ENCODE results near the gene STAB2.

The STAB2 gene, protein sequence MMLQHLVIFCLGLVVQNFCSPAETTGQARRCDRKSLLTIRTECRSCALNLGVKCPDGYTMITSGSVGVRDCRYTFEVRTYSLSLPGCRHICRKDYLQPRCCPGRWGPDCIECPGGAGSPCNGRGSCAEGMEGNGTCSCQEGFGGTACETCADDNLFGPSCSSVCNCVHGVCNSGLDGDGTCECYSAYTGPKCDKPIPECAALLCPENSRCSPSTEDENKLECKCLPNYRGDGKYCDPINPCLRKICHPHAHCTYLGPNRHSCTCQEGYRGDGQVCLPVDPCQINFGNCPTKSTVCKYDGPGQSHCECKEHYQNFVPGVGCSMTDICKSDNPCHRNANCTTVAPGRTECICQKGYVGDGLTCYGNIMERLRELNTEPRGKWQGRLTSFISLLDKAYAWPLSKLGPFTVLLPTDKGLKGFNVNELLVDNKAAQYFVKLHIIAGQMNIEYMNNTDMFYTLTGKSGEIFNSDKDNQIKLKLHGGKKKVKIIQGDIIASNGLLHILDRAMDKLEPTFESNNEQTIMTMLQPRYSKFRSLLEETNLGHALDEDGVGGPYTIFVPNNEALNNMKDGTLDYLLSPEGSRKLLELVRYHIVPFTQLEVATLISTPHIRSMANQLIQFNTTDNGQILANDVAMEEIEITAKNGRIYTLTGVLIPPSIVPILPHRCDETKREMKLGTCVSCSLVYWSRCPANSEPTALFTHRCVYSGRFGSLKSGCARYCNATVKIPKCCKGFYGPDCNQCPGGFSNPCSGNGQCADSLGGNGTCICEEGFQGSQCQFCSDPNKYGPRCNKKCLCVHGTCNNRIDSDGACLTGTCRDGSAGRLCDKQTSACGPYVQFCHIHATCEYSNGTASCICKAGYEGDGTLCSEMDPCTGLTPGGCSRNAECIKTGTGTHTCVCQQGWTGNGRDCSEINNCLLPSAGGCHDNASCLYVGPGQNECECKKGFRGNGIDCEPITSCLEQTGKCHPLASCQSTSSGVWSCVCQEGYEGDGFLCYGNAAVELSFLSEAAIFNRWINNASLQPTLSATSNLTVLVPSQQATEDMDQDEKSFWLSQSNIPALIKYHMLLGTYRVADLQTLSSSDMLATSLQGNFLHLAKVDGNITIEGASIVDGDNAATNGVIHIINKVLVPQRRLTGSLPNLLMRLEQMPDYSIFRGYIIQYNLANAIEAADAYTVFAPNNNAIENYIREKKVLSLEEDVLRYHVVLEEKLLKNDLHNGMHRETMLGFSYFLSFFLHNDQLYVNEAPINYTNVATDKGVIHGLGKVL (N-terminal part only)

DNA sequence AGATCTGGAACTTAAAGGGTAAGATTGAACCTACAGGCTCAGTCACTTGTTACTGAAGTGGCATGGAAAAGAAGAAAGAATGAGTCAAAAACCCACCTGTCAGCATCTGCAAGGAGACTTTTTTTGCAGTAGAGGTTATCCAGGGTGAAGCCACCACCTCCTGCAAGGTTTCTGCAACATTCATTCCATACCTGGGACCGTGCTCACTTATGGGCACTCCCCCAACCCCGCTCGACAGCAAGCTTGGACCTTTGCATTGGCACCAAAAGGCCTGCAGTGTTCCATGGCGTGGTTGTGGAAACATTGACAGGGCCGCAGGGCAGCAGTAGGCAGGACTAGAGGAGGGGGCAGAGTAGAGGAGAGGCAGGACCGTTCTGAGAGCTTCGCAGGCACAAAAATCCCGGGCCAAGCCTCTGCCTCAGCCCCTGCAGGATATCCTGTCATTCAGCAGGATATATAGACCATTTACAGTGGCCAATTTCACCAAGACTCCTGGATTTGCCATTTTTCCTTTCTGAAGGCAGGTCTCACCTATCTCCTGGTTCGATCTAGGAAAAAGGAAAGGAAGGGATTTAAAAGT is at the start of gene STAB2:
Gene STAB2 (plus strand): TSS at position 483 of the 580 bp plus-strand sequence. CDS start 204 bp downstream, outside the sequence.
- Mint-ChIP-seq H3K27me3 (peaks cover 7% of the 10 kb centered on the region), H3K4me1 (ENCODE audit: low read depth) (no peaks in the 10 kb centered on the region), H3K27ac (no peak within 1 kb of the TSS), H3K4me3 (no peak within 1 kb of the TSS), H3K9me3 (no peaks in the 10 kb centered on the region), H3K36me3 (ENCODE audit: low read depth) (no peaks in the 10 kb centered on the region)

DNA sequence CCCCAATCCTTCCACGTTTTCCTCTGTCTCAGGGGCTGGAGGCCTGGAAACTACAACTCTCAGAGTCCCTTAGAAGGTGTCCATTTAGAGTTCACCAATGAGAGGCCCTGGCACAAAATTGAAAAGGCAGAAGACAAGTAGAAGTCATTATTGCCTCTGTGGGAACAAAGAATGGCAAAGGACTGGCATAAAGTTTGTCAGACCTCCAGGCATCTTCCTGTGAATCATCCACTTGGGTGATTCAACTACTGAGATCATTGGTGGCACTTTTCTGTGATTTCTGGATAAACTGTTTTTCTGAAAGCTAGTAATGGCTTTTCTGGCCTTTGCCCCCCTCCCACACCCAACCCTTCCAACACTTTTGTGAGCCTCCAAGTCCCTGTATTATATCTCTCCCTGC is 48.7 kb upstream of the STAB2 start:
- Mint-ChIP-seq H3K36me3 (ENCODE audit: low read depth) (no peaks in the 10 kb centered on the region), H3K4me1 (ENCODE audit: low read depth) (peaks cover 4% of the 10 kb centered on the region), H3K27ac (no peak overlapping the region), H3K27me3 (peaks cover 5% of the 10 kb centered on the region), H3K9me3 (no peaks in the 10 kb centered on the region), H3K4me3 (no peak overlapping the region)

DNA sequence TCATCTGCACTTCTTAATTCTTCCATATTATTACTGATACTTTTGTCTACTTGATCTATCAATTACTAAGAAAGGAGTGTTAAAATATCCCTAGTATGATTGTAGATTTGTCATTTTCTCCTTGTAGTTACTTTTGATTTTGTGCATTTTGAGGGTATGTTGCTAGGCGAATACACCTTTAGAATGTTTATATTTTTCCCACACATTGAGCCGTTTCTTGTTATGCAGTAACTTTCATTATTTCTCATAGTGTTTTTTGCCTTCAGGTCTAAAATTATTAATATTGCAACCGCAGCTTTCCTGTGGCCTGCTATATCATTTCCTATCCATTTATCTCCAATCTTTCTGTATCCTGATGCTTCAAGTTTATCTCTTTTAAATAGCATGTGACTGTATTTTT is 46.8 kb upstream of the STAB2 start:
- Mint-ChIP-seq H3K36me3 (ENCODE audit: low read depth) (no peaks in the 10 kb centered on the region), H3K9me3 (no peaks in the 10 kb centered on the region), H3K27me3 (peaks cover 8% of the 10 kb centered on the region), H3K4me3 (no peak overlapping the region), H3K4me1 (ENCODE audit: low read depth) (peaks cover 4% of the 10 kb centered on the region), H3K27ac (no peak overlapping the region)

DNA sequence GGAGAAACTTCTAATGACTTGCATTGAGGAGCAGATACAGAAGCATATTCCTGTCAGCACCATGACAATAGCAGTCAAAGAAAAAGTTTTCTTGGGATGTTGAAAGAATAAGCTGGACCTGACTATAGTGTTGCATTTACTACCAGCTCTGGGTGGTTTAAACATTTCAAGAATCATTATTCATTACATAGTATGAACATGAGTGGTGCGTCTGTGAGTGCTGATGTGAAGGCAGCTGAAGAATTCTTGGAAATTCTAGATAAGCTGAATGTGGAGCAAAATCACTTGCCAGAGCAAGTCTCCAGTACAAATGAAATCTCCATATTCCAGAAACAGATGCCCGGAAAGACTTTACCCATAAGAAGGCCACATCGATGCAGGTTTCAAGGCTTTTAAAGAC is 45.0 kb upstream of the STAB2 start:
- Mint-ChIP-seq H3K4me3 (no peak overlapping the region), H3K27me3 (peaks cover 23% of the 10 kb centered on the region), H3K9me3 (no peaks in the 10 kb centered on the region), H3K36me3 (ENCODE audit: low read depth) (no peaks in the 10 kb centered on the region), H3K4me1 (ENCODE audit: low read depth) (peaks cover 4% of the 10 kb centered on the region), H3K27ac (no peak overlapping the region)

DNA sequence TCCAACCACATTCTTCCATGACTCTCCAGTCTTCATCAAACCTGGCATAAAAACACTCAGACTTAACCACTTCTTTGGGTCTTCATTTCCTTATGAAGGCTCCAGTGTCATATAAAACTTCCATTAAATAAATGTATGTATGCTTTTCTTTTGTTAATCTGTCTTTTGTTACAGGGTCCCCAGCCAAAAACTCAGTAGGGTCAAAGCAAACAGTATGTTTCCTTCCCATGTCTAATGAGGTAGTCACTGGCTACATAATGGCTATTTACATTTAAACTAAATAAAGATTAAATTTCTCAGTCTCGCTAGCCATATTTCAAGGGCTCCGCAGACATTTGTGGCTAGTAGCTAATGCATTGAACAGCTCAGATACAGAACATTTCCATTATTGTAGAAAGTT is 40.1 kb upstream of the STAB2 start:
- Mint-ChIP-seq H3K27ac (no peak overlapping the region), H3K36me3 (ENCODE audit: low read depth) (no peaks in the 10 kb centered on the region), H3K27me3 (peaks cover 49% of the 10 kb centered on the region), H3K9me3 (no peaks in the 10 kb centered on the region), H3K4me1 (ENCODE audit: low read depth) (peaks cover 6% of the 10 kb centered on the region), H3K4me3 (no peak overlapping the region)

DNA sequence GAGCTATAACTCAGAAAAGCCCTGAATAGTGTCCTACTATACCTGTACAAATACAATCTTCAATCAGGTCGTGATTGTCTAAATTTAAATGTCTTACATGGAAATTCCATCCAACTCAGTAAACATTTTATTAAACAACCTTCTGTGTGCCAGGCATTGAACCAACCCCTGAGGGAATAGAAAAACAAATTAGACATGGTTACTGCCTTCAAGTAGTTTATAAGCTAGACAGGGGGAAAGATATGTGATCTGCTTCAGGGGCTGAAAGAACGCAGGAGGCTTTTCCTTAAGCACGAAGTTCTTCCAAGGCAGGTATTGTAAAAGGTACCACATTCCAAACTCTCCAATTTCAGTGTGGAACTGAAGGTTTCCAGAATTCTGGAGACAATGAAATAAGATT is 39.7 kb upstream of the STAB2 start:
- H3K9me3 Mint-ChIP-seq = no peaks in the 10 kb centered on the region
- peaks cover 53% of the 10 kb centered on the region for H3K27me3 Mint-ChIP-seq
- no peak overlapping the region for H3K27ac Mint-ChIP-seq
- H3K36me3 Mint-ChIP-seq (ENCODE audit: low read depth) = no peaks in the 10 kb centered on the region
- no peak overlapping the region for H3K4me3 Mint-ChIP-seq
- peaks cover 6% of the 10 kb centered on the region for H3K4me1 Mint-ChIP-seq (ENCODE audit: low read depth)

DNA sequence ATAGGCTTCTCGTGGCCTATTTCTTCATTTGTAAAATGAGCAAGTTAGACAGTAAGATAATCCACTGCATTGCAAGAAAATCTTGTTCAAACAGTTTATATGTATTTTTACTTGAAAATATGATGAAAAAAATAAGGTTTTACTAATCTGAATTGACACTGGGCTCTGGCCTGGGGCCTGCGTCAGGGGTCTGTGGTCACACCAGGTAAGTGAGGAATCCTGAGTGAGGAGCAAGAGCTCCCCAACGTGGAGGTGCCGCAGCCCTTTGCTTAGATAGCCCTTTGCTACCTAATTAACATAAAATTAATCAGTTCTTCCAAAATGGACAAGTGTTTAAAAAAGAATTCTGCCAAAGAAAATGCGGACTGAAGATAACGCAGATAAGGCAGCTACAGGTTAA is 39.1 kb upstream of the STAB2 start:
- no peaks in the 10 kb centered on the region for H3K9me3 Mint-ChIP-seq
- no peaks in the 10 kb centered on the region for H3K36me3 Mint-ChIP-seq (ENCODE audit: low read depth)
- no peak overlapping the region for H3K4me3 Mint-ChIP-seq
- peaks cover 57% of the 10 kb centered on the region for H3K27me3 Mint-ChIP-seq
- H3K4me1 Mint-ChIP-seq (ENCODE audit: low read depth) = peaks cover 6% of the 10 kb centered on the region
- H3K27ac Mint-ChIP-seq = no peak overlapping the region

DNA sequence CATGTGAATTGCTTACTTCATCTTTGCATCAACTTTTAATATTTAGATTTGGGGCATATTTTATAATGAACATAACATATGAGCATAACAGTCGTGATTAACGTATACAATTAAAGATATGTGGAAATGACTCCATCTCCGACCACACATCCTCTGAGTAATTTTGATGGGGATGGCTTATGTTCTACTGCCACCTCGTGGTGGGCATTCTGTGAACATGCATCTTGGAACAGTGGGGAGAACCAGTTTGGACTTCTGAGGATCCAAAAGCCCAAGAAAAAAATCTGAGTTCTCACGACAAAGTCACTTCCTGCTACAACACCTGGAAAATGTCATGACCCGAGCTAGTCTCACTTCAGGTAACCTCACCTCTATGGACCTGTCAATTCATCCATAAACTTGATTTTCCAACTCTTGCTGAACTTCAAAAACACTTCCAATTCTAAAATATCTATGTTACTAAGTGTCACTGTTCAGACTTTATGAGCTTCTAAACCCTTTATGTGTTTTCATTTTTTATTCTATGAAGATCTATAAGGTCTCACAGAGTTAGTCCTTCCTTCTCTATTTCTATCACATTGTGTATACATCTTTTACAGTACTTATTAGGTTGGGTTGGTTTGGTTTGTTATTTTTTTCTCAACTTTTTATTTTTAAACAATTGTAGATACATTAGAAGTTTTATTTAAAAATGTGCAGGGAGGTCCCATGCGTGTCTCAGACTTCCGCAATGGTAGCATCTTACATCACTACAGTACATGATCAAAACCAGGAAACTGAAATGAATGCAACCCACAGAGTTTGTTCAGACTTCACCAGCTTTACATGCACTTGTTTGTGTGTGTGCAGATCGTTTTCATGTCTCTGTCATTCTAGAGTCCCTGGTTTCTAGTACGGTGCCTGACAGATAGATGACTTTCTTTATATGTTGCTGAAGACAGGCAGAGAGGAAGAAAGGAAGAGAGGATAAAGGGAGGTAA is 38.2 kb upstream of the STAB2 start:
- H3K27me3 Mint-ChIP-seq = peaks cover 64% of the 10 kb centered on the region
- H3K27ac Mint-ChIP-seq = no peak overlapping the region
- H3K4me3 Mint-ChIP-seq = no peak overlapping the region
- no peaks in the 10 kb centered on the region for H3K36me3 Mint-ChIP-seq (ENCODE audit: low read depth)
- peaks cover 6% of the 10 kb centered on the region for H3K4me1 Mint-ChIP-seq (ENCODE audit: low read depth)
- H3K9me3 Mint-ChIP-seq = no peaks in the 10 kb centered on the region

DNA sequence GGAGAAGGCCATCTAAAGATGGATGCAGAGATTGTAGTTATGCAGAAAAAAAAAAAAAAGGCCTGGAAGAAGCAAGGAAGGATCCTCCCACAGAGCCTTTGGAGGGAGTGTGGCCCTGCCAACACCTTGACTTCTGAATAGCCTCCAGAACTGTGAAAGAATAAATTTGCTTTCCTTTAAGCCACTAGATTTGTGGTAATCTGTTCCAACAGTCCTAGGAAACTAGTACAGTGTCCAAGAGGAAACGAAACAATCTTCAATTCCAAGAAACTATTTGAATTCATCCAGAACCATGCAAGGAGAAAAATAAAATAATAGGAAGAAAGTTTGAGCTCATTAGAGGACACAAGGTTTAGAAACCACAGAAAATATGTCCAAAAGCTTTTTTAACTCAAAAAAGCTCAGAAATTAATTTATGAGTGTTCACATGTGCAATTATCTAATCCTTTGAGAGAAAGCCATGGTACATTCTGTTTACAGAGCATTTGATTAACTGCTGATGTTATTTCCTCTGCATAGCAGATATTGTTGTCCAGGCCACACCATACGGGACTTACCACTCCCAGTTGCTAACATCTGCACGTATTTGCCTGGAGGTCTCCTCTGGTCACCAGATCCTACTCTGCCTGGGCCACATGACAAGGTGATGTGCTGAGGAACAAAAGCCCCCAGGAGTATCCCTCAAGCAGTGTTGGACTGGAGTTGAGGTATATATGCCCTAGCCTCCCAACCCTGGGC is 30.0 kb upstream of the STAB2 start:
- Mint-ChIP-seq H3K9me3 (no peaks in the 10 kb centered on the region), H3K27me3 (peaks cover 45% of the 10 kb centered on the region), H3K27ac (no peak overlapping the region), H3K4me3 (no peak overlapping the region), H3K36me3 (ENCODE audit: low read depth) (no peaks in the 10 kb centered on the region), H3K4me1 (ENCODE audit: low read depth) (no peaks in the 10 kb centered on the region)

DNA sequence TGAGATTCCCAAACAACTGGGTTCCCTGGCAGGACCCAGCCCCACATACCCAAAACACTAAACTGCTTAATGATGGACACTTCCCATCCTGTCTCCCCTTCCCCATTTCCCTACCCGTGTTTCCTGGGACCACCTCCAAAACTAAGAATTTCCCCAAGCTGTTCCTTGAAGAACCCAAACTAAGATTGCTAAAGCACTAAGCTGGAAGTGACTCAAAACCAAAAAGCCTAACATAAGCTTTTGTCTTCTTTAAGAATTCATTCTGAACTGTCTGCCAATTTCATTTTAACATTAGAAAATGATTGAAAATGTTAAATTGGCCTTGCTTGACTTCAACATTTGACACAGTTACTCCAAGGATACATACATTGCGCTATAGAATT is 29.5 kb upstream of the STAB2 start:
- H3K27ac Mint-ChIP-seq = no peak overlapping the region
- no peaks in the 10 kb centered on the region for H3K36me3 Mint-ChIP-seq (ENCODE audit: low read depth)
- no peaks in the 10 kb centered on the region for H3K9me3 Mint-ChIP-seq
- peaks cover 46% of the 10 kb centered on the region for H3K27me3 Mint-ChIP-seq
- no peaks in the 10 kb centered on the region for H3K4me1 Mint-ChIP-seq (ENCODE audit: low read depth)
- H3K4me3 Mint-ChIP-seq = no peak overlapping the region

DNA sequence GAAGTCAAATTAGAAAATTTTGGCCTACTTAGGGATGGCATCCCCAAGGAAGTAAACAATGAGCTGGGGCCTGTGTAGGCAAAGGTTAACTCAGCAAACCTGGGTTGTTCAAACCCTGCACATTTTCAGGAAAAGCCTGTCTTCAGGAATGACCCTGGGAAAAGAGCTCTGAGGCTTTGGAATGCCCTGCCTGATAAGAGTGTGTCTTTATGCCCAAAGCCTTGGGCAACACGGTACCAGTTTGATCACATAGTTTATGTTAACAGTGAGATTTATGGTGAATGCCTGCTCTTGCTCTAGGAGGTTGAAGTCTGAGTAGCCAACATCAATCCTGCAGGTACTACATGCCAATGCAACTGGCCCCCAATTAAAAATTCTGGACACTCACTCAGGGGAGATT is 28.2 kb upstream of the STAB2 start:
- Mint-ChIP-seq H3K27me3 (peaks cover 47% of the 10 kb centered on the region), H3K4me1 (ENCODE audit: low read depth) (no peaks in the 10 kb centered on the region), H3K36me3 (ENCODE audit: low read depth) (no peaks in the 10 kb centered on the region), H3K9me3 (no peaks in the 10 kb centered on the region), H3K4me3 (no peak overlapping the region), H3K27ac (no peak overlapping the region)

DNA sequence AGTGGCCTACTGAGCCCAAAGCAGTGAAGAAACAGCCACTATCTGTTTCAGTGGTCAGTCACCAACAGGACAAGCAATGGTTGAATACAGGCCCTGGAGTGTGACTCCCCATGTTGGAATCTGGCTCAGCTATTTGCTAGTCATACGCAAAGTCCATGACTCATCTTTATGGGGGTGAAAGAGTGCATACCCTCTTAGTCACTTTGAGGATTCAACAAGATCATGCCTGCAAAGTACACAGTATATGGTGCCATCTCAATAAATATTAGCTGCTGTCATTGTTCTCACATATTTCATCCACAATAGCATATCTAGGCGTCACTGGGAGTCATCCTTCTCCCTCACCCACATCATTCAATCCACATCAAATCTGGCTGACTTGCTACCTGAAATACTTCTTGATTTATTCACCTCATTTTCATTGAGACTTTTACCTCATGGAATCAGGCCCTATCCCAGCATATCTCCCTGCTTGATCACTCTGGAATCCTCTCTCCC is 26.4 kb upstream of the STAB2 start:
- Mint-ChIP-seq H3K27me3 (peaks cover 39% of the 10 kb centered on the region), H3K27ac (no peak overlapping the region), H3K4me3 (no peak overlapping the region), H3K4me1 (ENCODE audit: low read depth) (no peaks in the 10 kb centered on the region), H3K36me3 (ENCODE audit: low read depth) (no peaks in the 10 kb centered on the region), H3K9me3 (peaks cover 2% of the 10 kb centered on the region)

DNA sequence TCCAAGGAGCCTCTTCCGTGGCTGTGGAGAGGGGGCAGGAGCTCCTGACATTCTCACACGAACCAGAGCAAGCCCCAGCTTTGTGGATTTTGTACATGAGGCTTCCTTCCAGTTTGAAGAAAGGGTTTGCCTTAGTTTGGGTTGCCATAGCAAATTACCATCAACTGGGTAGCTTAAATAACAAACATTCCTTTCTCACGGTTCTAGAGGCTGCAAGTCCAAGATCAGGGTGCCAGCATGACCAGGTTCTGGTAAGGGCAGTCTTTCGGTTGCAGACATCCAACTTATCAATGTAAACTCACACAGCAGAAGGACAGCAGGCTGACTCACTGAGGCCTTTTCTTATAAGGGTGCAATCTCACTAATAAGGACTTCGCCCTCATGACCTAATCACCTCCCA is 25.9 kb upstream of the STAB2 start:
- Mint-ChIP-seq H3K9me3 (peaks cover 7% of the 10 kb centered on the region), H3K27ac (no peak overlapping the region), H3K4me1 (ENCODE audit: low read depth) (no peaks in the 10 kb centered on the region), H3K4me3 (no peak overlapping the region), H3K27me3 (peaks cover 37% of the 10 kb centered on the region), H3K36me3 (ENCODE audit: low read depth) (no peaks in the 10 kb centered on the region)

All from stimulated activated naive CD8-positive, alpha-beta T cell treated with anti-CD3 and anti-CD28 coated beads, Interleukin-15, Interleukin-2, amounts not matched to agents 100 ng/mL and 50 ng/mL, for 24 hours (primary cell).